Caki2 (cell line): ENCODE results near the gene KCNK4. TPM values are rescaled to one million over a fixed set of nuclear protein-coding genes. Genes with fewer than 3 reads are reported as not detected.

Source experiments
- DNase-seq: peaks from one replicate; pipeline ENCODE4 v3.0.0-alpha.2; 2015; ENCODE audit warnings: low read depth
- in situ Hi-C: cut with HindIII; loops from 2 replicates; pipeline ENCODE4 v1.10.0; 2016; ENCODE audit warnings: low sequenced_read_pairs, low pct_unique_long_range_greater_than_20kb, mixed read lengths
- total RNA-seq: library from RNA; depleted of rRNA; stranded (reverse); fragments of >200 nt; shearing (Covaris generic); gene quantifications from 2 replicates; pipeline ENCODE4 v1.2.3, GENCODE V29; 2014; ENCODE audit warnings: low replicate concordance

Gene KCNK4
- total RNA-seq, 1 experiment from 2014 or later = not detected

DNA sequence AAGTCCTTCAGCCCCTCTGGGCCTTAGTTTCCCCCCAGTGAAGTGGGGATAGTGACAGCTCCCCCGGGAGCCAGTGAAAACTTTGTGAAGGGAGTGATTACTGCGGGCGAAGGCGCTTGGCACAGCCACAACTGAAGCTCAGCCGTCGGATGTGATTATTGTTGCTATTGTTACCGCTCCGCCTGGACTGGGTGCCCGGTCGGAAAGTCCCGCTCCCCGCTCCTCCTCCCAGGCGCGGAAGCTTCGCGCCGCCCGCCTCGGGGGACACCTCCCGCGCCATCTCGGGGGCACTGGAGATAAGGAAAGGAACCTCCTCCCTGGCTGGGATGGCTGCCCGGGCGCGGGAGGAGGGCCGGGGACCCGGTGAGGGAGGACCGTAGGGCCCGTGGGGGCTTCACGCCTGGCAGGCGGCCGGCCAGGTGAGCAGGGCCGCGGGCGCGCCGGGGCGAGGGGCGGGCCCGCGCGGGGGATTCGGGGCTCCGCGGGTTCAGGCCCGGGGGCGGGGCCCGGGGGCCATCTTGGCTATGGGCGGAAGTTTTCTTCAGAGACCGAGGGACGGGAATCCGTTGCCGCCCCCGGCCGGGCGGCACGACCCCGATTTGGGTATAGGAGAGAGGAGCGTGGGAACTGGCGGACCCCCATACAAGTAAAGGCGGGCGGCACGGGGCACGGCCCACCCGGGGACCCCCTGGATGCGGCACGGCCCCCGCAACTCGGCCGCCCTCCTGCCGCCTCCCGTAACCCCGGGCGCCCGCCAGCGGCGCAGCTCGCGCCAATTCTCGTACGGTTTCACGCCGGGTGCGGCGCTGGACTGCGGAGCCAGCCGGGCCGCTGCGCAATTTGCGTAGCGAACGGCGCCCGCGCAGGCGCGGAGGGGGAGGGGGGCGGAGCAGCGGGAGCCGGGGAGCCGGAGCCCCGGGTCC is 5.9 kb upstream of the KCNK4 start, which contains the start of gene GPR137:
GPR137 (plus strand) TSS at position 887 of the 923 bp plus-strand sequence. CDS start 677 bp downstream, outside the sequence.
- peak; percentile 75 for DNase-seq
- in situ Hi-C loops = no loop called here

DNA sequence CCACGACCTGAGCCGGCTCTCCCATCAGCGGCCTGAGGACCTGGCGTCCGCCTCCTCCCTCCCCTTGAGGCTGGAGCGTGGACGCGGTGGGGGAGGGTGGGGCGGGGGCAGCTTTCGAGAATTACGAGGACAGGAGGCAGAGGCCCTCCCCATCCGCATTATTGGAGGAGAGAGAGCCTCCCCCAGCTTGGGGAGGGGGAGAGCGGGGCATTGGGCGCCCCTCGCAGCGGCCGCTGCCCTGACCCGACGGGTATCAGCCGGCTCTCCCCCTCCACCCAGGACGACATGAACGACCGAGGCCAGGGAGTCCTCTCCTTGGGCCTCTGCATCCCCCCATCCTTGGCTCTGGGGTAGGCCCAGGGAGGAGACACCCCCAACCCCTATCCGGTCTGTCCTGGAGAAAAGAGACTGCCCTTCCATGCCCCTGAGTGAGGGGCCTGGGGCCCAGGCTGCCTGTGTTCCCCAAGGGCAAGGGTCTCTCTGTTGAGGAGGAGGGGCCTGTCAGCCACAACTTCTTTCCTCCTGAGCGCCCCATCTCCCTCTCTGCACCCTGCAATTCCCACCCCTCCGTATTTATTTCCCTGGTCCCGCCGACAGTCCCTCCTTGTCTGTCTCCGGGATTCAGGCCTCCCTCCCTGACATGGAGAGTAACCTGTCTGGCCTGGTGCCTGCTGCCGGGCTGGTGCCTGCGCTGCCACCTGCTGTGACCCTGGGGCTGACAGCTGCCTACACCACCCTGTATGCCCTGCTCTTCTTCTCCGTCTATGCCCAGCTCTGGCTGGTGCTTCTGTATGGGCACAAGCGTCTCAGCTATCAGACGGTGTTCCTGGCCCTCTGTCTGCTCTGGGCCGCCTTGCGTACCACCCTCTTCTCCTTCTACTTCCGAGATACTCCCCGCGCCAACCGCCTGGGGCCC is 5.0 kb upstream of the KCNK4 start:
- no peak for DNase-seq
- in situ Hi-C loops = no loop called here

DNA sequence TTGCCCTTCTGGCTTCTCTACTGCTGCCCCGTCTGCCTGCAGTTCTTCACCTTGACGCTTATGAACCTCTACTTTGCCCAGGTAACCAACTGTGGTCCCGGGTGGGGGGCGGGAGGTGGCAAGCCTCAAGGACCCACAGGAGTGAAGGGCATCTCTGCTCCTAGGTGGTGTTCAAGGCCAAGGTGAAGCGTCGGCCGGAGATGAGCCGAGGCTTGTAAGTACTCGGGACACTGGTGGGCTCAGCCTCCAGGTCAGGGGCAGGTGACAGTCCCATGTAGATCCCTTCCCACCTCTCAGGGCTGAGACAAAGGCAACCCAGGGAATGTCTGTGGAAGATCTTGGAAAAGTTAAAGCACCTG is 4.3 kb upstream of the KCNK4 start:
- DNase-seq = no peak
- in situ Hi-C loops = no loop called here

DNA sequence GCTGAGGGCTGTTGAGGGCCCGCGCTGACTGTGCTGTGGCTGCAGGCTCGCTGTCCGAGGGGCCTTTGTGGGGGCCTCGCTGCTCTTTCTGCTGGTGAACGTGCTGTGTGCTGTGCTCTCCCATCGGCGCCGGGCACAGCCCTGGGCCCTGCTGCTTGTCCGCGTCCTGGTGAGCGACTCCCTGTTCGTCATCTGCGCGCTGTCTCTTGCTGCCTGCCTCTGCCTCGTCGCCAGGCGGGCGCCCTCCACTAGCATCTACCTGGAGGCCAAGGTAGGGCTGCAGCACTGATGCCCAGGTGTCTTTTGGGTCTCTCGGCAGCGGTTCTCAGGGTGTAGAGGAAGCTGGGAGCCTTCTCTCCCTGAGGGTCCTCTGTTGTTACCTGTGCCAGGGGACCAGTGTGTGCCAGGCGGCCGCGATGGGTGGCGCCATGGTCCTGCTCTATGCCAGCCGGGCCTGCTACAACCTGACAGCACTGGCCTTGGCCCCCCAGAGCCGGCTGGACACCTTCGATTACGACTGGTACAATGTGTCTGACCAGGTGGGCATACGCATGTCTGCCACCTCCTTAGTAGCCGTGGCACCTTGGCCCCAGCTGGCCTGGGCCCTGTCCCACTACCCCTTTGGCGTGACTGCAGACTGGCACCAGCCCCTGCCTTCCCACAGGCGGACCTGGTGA is 3.3 kb upstream of the KCNK4 start:
- DNase-seq = no peak
- in situ Hi-C loops = no loop called here

DNA sequence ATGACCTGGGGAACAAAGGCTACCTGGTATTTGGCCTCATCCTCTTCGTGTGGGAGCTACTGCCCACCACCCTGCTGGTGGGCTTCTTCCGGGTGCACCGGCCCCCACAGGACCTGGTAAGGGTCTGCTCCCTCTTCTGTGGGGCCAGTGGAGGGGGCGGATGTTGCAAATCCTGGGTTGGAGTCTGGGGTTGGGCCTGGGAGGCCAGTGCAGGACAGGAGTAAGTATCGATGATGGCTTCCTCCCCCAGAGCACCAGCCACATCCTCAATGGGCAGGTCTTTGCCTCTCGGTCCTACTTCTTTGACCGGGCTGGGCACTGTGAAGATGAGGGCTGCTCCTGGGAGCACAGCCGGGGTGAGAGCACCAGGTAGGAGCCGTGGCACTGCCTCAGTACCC is 2.8 kb upstream of the KCNK4 start:
- no peak for DNase-seq
- in situ Hi-C loops = no loop called here

- in situ Hi-C loops = no loop called here
- DNase-seq = no peak
These were observed 2.0 kb upstream of the KCNK4 start for GRCh38 chr11:64289002-64289564.

GRCh38 chr11:64290352-64291261 is 495 bp upstream of the KCNK4 start:
- in situ Hi-C loops = no loop called here
- DNase-seq = no peak

- in situ Hi-C loops = no loop called here
- no peak for DNase-seq
These were observed 804 bp downstream of the KCNK4 start for GRCh38 chr11:64291752-64292459.

- in situ Hi-C loops = no loop called here
- DNase-seq = no peak
These were observed 1.6 kb downstream of the KCNK4 start for GRCh38 chr11:64292460-64293254.

GRCh38 chr11:64294774-64295173 is 3.7 kb downstream of the KCNK4 start:
- in situ Hi-C loops = no loop called here
- no peak for DNase-seq

DNA sequence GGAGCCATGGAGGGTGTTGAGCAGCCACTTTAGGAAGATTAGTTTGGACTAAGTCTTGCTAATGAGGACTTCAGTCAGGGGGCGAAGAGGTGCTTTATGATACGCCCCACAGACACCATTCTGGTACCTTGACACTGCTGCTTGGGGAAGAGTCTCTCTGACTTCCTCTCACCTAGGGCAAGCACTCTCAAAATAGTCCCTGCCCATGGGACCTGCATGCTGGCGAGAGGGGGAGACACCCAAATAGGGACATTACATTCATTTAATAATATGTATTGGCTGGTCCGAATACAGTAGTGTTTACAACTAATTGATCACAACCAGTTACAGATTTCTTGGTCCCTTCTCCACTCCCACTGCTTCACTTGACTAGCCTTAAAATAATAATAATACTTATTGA is 4.7 kb downstream of the KCNK4 start:
- DNase-seq = no peak
- in situ Hi-C loops = no loop called here

- DNase-seq = no peak
- in situ Hi-C loops = no loop called here
These were observed 5.1 kb downstream of the KCNK4 start for GRCh38 chr11:64296236-64296635.

DNA sequence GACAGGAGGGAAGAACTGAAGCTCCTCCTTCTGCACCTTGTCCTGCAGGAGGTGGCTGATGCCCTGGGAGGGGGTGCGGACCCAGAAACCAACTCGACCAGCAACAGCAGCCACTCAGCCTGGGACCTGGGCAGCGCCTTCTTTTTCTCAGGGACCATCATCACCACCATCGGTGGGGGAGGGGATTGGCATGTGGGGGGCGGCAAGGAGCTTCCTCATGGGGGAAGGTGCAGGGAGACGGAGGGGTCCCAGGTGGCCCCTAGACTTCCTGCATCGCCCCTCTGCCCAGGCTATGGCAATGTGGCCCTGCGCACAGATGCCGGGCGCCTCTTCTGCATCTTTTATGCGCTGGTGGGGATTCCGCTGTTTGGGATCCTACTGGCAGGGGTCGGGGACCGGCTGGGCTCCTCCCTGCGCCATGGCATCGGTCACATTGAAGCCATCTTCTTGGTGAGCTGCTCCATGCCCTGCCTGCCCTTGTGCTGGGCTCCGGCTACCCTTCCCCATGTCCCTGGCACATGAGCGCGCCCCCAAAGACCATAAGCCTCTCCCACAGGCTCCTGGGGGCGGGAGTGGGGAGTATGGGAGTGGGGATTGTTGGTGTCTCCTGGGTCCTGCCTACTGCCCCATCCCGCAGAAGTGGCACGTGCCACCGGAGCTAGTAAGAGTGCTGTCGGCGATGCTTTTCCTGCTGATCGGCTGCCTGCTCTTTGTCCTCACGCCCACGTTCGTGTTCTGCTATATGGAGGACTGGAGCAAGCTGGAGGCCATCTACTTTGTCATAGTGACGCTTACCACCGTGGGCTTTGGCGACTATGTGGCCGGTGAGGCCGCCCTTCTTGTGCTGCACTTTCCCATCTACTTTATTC is 6.0 kb downstream of the KCNK4 start:
- in situ Hi-C loops = no loop called here
- no peak for DNase-seq

DNA sequence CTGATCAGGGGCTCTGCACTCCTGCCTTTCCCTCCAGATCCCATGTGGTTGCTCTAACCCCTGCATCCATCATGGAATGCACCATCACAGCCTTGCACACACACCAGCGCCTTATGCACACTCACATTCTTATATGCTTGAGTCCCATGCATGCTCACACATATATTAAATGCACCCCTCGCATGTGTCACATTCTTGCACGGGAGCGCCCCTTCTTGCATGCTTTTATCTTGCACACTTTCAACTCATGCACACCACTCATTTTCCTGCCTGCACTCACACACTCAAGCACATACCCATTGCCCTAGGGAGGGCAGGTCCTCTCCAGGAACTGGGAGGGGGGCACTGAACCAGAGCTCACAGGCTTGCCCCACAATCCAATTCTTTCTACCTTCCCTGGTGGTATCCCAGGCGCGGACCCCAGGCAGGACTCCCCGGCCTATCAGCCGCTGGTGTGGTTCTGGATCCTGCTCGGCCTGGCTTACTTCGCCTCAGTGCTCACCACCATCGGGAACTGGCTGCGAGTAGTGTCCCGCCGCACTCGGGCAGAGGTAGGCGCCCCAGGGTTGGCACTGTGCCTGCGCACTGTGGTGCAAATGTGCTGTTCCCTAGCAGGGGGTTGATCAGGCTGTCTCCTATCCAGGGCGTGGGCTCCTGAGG is 6.7 kb downstream of the KCNK4 start:
- in situ Hi-C loops = no loop called here
- DNase-seq = no peak
